A549 (cell line): ENCODE measurements around the gene CAT. TPM values are rescaled to one million over a fixed set of nuclear protein-coding genes. Genes with fewer than 3 reads are reported as not detected.

ENCODE experiments used
- polyA plus RNA-seq, 4 experiments: library from polyadenylated mRNA; depleted of rRNA in 3 of 4; stranded (reverse); fragments of >200 nt; fragmentation: RNase III in 1 of 4; extraction: RNeasy Plus Mini Kit Qiagen cat#74134 plus additional on column Dnase treatment in 1 of 4; gene quantifications; 2 replicates in 3 of 4; 3 replicates in 1 of 4; pipeline ENCODE4 v1.2.3, GENCODE V29; 2011 to 2017
- small RNA-seq, 6 experiments: library from RNA; depleted of rRNA; stranded (forward); fragments of <200 nt; gene quantifications; one replicate each; pipeline ENCODE3, GENCODE V24; 2012

CAT gene
- polyA plus RNA-seq, 2 of the 4 experiments (the other 2 are of a cell fraction), result 51.2 to 74.2 TPM

Small RNAs within 50 kb of the gene (small RNA-seq; reads per million reads assigned to genes)
- gene AL035079.1, result 0 reads per million in 6 experiments

Other genes starting within 250 kb of the CAT start
- 8.9 and 10.3 TPM in 2 replicates for gene ABTB2, start 80.9 kb upstream of the CAT start, polyA plus RNA-seq (2011; rRNA removed)
- 14.4 to 18.3 TPM (median 15.4 TPM) in 3 replicates for gene ABTB2, start 80.9 kb upstream of the CAT start, polyA plus RNA-seq (2017; fragmentation: RNase III; extraction: RNeasy Plus Mini Kit Qiagen cat#74134 plus additional on column Dnase treatment)
- not detected in 2 replicates for gene ELF5, start 74.9 kb downstream of the CAT start, polyA plus RNA-seq (2011; rRNA removed)
- 0.04 TPM in 1 of 3 replicates, not detected in the others for gene ELF5, start 74.9 kb downstream of the CAT start, polyA plus RNA-seq (2017; fragmentation: RNase III; extraction: RNeasy Plus Mini Kit Qiagen cat#74134 plus additional on column Dnase treatment)
- gene EHF, start 182.2 kb downstream of the CAT start, polyA plus RNA-seq (2011; rRNA removed), result 4.9 and 5.4 TPM in 2 replicates
- gene EHF, start 182.2 kb downstream of the CAT start, polyA plus RNA-seq (2017; fragmentation: RNase III; extraction: RNeasy Plus Mini Kit Qiagen cat#74134 plus additional on column Dnase treatment), result 6.0 to 7.8 TPM (median 7.0 TPM) in 3 replicates